ENCODE data around the gene H2AZ1. TPM values are rescaled to one million over a fixed set of nuclear protein-coding genes. Genes with fewer than 3 reads are reported as not detected.
"Not testable (repeated sequence)": the region's sequence is repeated elsewhere in the genome, so short reads cannot be mapped to it uniquely, and the experiment has no call there.

The H2AZ1 gene
- total and polyA plus RNA-seq, 2 donors (not counting 1 experiment from before 2014, with no cell fraction given) = 95.9 to 105 TPM

GRCh38 chr4:99961711-99962110, 11.6 kb upstream of the H2AZ1 start:
- TF ChIP-seq CTCF (IDR thresholded peaks at IDR 0.05) = no peak
- TF ChIP-seq EZH2 (IDR thresholded peaks at IDR 0.05; ENCODE audit: borderline replicate concordance, insufficient read depth, low read depth, low read length, poor library complexity, severe bottlenecking) = no peak
- peaks cover 0 to 1% (median 0%) of the 10 kb centered on the region in 3 donors for H3K9me3 ChIP-seq (ENCODE audit: control extremely low read depth in 1 of 3, control insufficient read depth in 2 of 3, insufficient read depth in 1 of 3, low read length in 2 of 3)
- CTCF ChIA-PET = interaction anchor here (0.6 to 0.9 kb wide), 4 partner anchors 10 to 411 kb away, joined by 3 to 6 read pairs (median 4); no protein-coding TSS in a partner anchor
- Mint-ChIP-seq H3K27me3 (peaks cover 5% of the 10 kb centered on the region), H3K4me1 (no peaks in the 10 kb centered on the region), H3K27ac (no peak overlapping the region), H3K9me3 (ENCODE audit: insufficient read depth) (no peaks in the 10 kb centered on the region), H3K4me3 (no peak overlapping the region)
- no peak overlapping the region for H3K9ac ChIP-seq (ENCODE audit: low read length)
- H3K4me3 ChIP-seq (ENCODE audit: control extremely low read depth in 1 of 5, extremely low read depth in 1 of 5, insufficient read depth in 1 of 5, low read depth in 2 of 5, low read length in 4 of 5) = no peak overlapping the region
- DNase-seq (no peak), ATAC-seq (ENCODE audit: low read depth) (no peak)
- no peaks in the 10 kb centered on the region for H3K4me1 ChIP-seq (ENCODE audit: control insufficient read depth in 2 of 2, insufficient read depth in 2 of 2, low read length in 2 of 2)
- WGBS (ENCODE audit: insufficient coverage) = 100% methylated on average over 1 of the region's 1 CpG
- no peak overlapping the region for H3K4me2 ChIP-seq (replicated peaks; ENCODE audit: low read depth, low read length, poor library complexity, severe bottlenecking)
- H3K36me3 ChIP-seq (replicated peaks in 1 of 2; ENCODE audit: control extremely low read depth in 1 of 2, control insufficient read depth in 1 of 2, extremely low read depth in 1 of 2, insufficient read depth in 2 of 2, low read length in 1 of 2) = no peaks in the 10 kb centered on the region
- H3K27ac ChIP-seq (ENCODE audit: low read length in 2 of 2) = no peak overlapping the region
- H3K27me3 ChIP-seq (replicated peaks in 1 of 4; ENCODE audit: control extremely low read depth in 1 of 4, control insufficient read depth in 3 of 4, insufficient read depth in 4 of 4, low read length in 3 of 4) = no peaks in the 10 kb centered on the region
- H2AFZ ChIP-seq (ENCODE audit: insufficient read depth, low read depth, low read length, poor library complexity, severe bottlenecking) = no peak overlapping the region
- POLR2A ChIA-PET = interaction anchor here (0.7 kb wide), 1 partner anchor 153 kb away, joined by 8 read pairs; no protein-coding TSS in a partner anchor
- intact Hi-C loops (cut with micrococcal nuclease) = no loop called here
- H4K20me1 ChIP-seq (ENCODE audit: control insufficient read depth, insufficient read depth, low read length, poor library complexity, severe bottlenecking) = no peaks in the 10 kb centered on the region
- no peaks in the 10 kb centered on the region for H3K79me2 ChIP-seq (ENCODE audit: control insufficient read depth, insufficient read depth, low read length)

GRCh38 chr4:99960648-99961047, 10.6 kb upstream of the H2AZ1 start:
- Mint-ChIP-seq H3K9me3 (ENCODE audit: insufficient read depth) (no peaks in the 10 kb centered on the region), H3K27me3 (peaks cover 5% of the 10 kb centered on the region), H3K4me1 (no peaks in the 10 kb centered on the region), H3K4me3 (no peak overlapping the region), H3K27ac (no peak overlapping the region)
- Histone ChIP-seq H3K9ac (ENCODE audit: low read length) (no peak overlapping the region), H3K36me3 (replicated peaks in 1 of 2; ENCODE audit: control extremely low read depth in 1 of 2, control insufficient read depth in 1 of 2, extremely low read depth in 1 of 2, insufficient read depth in 2 of 2, low read length in 1 of 2) (no peaks in the 10 kb centered on the region), H2AFZ (ENCODE audit: insufficient read depth, low read depth, low read length, poor library complexity, severe bottlenecking) (no peak overlapping the region), H3K4me2 (replicated peaks; ENCODE audit: low read depth, low read length, poor library complexity, severe bottlenecking) (no peak overlapping the region), H3K79me2 (ENCODE audit: control insufficient read depth, insufficient read depth, low read length) (no peaks in the 10 kb centered on the region), H3K9me3 (ENCODE audit: control extremely low read depth in 1 of 3, control insufficient read depth in 2 of 3, insufficient read depth in 1 of 3, low read length in 2 of 3) (peaks cover 0 to 1% (median under 1%) of the 10 kb centered on the region in 3 donors), H4K20me1 (ENCODE audit: control insufficient read depth, insufficient read depth, low read length, poor library complexity, severe bottlenecking) (no peaks in the 10 kb centered on the region), H3K27me3 (replicated peaks in 1 of 4; ENCODE audit: control extremely low read depth in 1 of 4, control insufficient read depth in 3 of 4, insufficient read depth in 4 of 4, low read length in 3 of 4) (no peaks in the 10 kb centered on the region), H3K4me3 (ENCODE audit: control extremely low read depth in 1 of 5, extremely low read depth in 1 of 5, insufficient read depth in 1 of 5, low read depth in 2 of 5, low read length in 4 of 5) (no peak overlapping the region), H3K4me1 (ENCODE audit: control insufficient read depth in 2 of 2, insufficient read depth in 2 of 2, low read length in 2 of 2) (no peaks in the 10 kb centered on the region), H3K27ac (ENCODE audit: low read length in 2 of 2) (no peak overlapping the region)
- ATAC-seq (ENCODE audit: low read depth) (no peak), DNase-seq (no peak)
- WGBS (ENCODE audit: insufficient coverage) = no CpG with 5 or more reads among the region's 2 CpGs
- TF ChIP-seq CTCF (IDR thresholded peaks at IDR 0.05) = no peak
- TF ChIP-seq EZH2 (IDR thresholded peaks at IDR 0.05; ENCODE audit: borderline replicate concordance, insufficient read depth, low read depth, low read length, poor library complexity, severe bottlenecking) = no peak
- intact Hi-C loops (cut with micrococcal nuclease) = no loop called here
- CTCF ChIA-PET = no interaction called here
- POLR2A ChIA-PET = no interaction called here

DNA sequence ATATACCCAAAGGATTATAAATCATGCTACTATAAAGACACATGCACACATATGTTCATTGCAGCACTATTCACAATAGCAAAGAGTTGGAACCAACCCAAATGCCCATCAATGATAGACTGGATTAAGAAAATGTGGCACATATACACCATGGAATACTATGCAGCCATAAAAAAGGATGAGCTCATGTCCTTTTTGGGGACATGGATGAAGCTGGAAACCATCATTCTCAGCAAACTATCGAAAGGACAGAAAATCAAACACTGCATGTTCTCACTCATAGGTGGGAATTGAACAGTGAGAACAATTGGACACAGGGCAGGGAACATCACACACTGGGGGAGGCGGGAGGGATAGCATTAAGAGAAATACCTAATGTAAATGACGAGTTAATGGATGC, 8.1 kb upstream of the H2AZ1 start:
- H3K4me3 ChIP-seq (ENCODE audit: control extremely low read depth in 1 of 5, extremely low read depth in 1 of 5, insufficient read depth in 1 of 5, low read depth in 2 of 5, low read length in 4 of 5); H4K20me1 ChIP-seq (ENCODE audit: control insufficient read depth, insufficient read depth, low read length, poor library complexity, severe bottlenecking); H3K9me3 ChIP-seq (ENCODE audit: control extremely low read depth in 1 of 3, control insufficient read depth in 2 of 3, insufficient read depth in 1 of 3, low read length in 2 of 3); H3K79me2 ChIP-seq (ENCODE audit: control insufficient read depth, insufficient read depth, low read length); ATAC-seq (ENCODE audit: low read depth); H3K27me3 Mint-ChIP-seq; H3K9ac ChIP-seq (ENCODE audit: low read length); POLR2A ChIA-PET; H3K27me3 ChIP-seq (replicated peaks in 1 of 4; ENCODE audit: control extremely low read depth in 1 of 4, control insufficient read depth in 3 of 4, insufficient read depth in 4 of 4, low read length in 3 of 4); DNase-seq; H3K4me1 Mint-ChIP-seq; H3K4me1 ChIP-seq (ENCODE audit: control insufficient read depth in 2 of 2, insufficient read depth in 2 of 2, low read length in 2 of 2); intact Hi-C loops (cut with micrococcal nuclease); H3K27ac ChIP-seq (ENCODE audit: low read length in 2 of 2); H3K4me2 ChIP-seq (replicated peaks; ENCODE audit: low read depth, low read length, poor library complexity, severe bottlenecking); H3K36me3 ChIP-seq (replicated peaks in 1 of 2; ENCODE audit: control extremely low read depth in 1 of 2, control insufficient read depth in 1 of 2, extremely low read depth in 1 of 2, insufficient read depth in 2 of 2, low read length in 1 of 2); H3K4me3 Mint-ChIP-seq; H3K27ac Mint-ChIP-seq; H2AFZ ChIP-seq (ENCODE audit: insufficient read depth, low read depth, low read length, poor library complexity, severe bottlenecking); H3K9me3 Mint-ChIP-seq (ENCODE audit: insufficient read depth): not testable (repeated sequence)
- CTCF ChIA-PET = interaction anchor here (1.0 kb wide), 1 partner anchor 9 kb away, joined by 4 read pairs; no protein-coding TSS in a partner anchor
- WGBS (ENCODE audit: insufficient coverage) = no CpG with 5 or more reads among the region's 3 CpGs

Measured in B cell (primary cell).